ENCODE data around the gene KYNU. TPM values are rescaled to one million over a fixed set of nuclear protein-coding genes. Genes with fewer than 3 reads are reported as not detected.
"Not testable (repeated sequence)": the region's sequence is repeated elsewhere in the genome, so short reads cannot be mapped to it uniquely, and the experiment has no call there.

KYNU gene
- total RNA-seq, 4 donors from 2014 or later: 0.27 to 5.7 (median 3.6) TPM

DNA sequence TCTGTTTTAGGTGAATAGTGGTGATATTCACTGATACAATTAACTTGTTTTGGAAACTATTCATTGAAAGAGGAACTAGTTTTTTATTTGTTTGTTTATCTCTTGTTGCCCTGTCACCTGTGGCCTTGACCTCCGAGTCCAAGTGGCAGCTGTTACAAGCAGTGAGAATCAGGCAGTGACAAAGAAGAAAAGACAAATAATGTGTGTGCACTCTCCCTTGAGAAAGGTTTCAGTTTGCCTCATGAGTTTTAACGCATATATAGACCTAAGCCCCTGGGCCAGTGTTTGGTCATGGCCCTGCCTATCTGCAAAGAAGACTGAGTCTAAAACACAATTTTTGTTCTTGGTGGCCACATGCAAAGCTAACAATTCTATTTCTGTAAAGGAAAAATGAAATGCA, 15.3 kb downstream of the KYNU start:
- Histone ChIP-seq H3K4me1 (no peaks in the 10 kb centered on the region), H3K27me3 (no peaks in the 10 kb centered on the region)
- ATAC-seq: no peak

GRCh38 chr2:142893241-142893640, 15.8 kb downstream of the KYNU start:
- Histone ChIP-seq H3K27ac (no peak overlapping the region), H3K36me3 (no peaks in the 10 kb centered on the region), H3K9me3 (no peaks in the 10 kb centered on the region), H3K4me1 (no peaks in the 10 kb centered on the region), H3K4me3 (no peak overlapping the region), H3K27me3 (no peaks in the 10 kb centered on the region)
- TF ChIP-seq, protein P1, sequence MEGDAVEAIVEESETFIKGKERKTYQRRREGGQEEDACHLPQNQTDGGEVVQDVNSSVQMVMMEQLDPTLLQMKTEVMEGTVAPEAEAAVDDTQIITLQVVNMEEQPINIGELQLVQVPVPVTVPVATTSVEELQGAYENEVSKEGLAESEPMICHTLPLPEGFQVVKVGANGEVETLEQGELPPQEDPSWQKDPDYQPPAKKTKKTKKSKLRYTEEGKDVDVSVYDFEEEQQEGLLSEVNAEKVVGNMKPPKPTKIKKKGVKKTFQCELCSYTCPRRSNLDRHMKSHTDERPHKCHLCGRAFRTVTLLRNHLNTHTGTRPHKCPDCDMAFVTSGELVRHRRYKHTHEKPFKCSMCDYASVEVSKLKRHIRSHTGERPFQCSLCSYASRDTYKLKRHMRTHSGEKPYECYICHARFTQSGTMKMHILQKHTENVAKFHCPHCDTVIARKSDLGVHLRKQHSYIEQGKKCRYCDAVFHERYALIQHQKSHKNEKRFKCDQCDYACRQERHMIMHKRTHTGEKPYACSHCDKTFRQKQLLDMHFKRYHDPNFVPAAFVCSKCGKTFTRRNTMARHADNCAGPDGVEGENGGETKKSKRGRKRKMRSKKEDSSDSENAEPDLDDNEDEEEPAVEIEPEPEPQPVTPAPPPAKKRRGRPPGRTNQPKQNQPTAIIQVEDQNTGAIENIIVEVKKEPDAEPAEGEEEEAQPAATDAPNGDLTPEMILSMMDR (IDR thresholded peaks at IDR 0.05): no peak
- TF ChIP-seq EP300 (IDR thresholded peaks at IDR 0.05) (no peak), POLR2AphosphoS5 (IDR thresholded peaks at IDR 0.05) (no peak), POLR2A (IDR thresholded peaks at IDR 0.05) (no peak)
- no peak for ATAC-seq
- 86 to 100% methylated on average over 1 to 2 of the region's 2 CpGs for WGBS, 2 donors (ENCODE audit: low coverage in 1 of 2)

More for the DNA sequence above, 15.3 kb downstream of the KYNU start:
- no peaks in the 10 kb centered on the region for H3K36me3 ChIP-seq
- H3K9me3 ChIP-seq: no peaks in the 10 kb centered on the region
- no peak overlapping the region for H3K4me3 ChIP-seq
- H3K27ac ChIP-seq: no peak overlapping the region
- no peak for TF ChIP-seq POLR2AphosphoS5 (IDR thresholded peaks at IDR 0.05)
- TF ChIP-seq EP300 (IDR thresholded peaks at IDR 0.05): no peak
- TF ChIP-seq POLR2A (IDR thresholded peaks at IDR 0.05): no peak
- TF ChIP-seq, protein P1 (IDR thresholded peaks at IDR 0.05): no peak
- 33 to 60% methylated on average over 1 to 2 of the region's 2 CpGs for WGBS, 2 donors (ENCODE audit: low coverage in 1 of 2)

GRCh38 chr2:142897807-142898206, 20.3 kb downstream of the KYNU start:
- H3K27me3 ChIP-seq: no peaks in the 10 kb centered on the region
- no peak for ATAC-seq

DNA sequence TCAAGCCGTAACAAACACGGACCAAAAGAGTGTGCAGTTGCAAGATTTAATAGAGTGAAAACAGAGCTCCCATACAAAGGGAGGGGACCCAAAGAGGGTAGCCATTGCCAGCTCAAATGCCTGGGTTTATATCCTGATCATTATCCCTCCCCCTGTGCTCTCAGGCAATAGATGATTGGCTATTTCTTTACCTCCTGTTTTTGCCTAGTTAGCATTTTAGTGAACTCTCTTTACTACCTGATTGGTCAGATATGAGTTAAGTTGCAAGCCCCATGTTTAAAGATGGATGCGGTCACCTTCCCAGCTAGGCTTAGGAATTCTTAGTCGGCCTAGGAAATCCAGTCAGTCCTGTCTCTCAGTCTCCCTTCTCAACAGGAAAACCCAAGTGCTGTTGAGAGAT, 22.9 kb downstream of the KYNU start:
- ATAC-seq, H3K9me3 ChIP-seq, H3K4me3 ChIP-seq, H3K27ac ChIP-seq, H3K36me3 ChIP-seq, H3K27me3 ChIP-seq, H3K4me1 ChIP-seq: not testable (repeated sequence)
- WGBS, 2 donors (ENCODE audit: low coverage in 1 of 2): 87 to 94% methylated on average over 3 to 4 of the region's 4 CpGs

More at GRCh38 chr2:142897807-142898206, 20.3 kb downstream of the KYNU start:
- 75% methylated on average over 1 of the region's 1 CpG; no CpG with 5 or more reads in 1 of the 2 donors for WGBS, 2 donors (ENCODE audit: low coverage in 1 of 2)
- H3K4me3 ChIP-seq: no peak overlapping the region
- no peaks in the 10 kb centered on the region for H3K36me3 ChIP-seq
- no peak overlapping the region for H3K27ac ChIP-seq
- no peak for TF ChIP-seq POLR2A (IDR thresholded peaks at IDR 0.05)
- TF ChIP-seq EP300 (IDR thresholded peaks at IDR 0.05): no peak
- TF ChIP-seq POLR2AphosphoS5 (IDR thresholded peaks at IDR 0.05): no peak
- TF ChIP-seq, protein P1 (IDR thresholded peaks at IDR 0.05): no peak
- H3K4me1 ChIP-seq: no peaks in the 10 kb centered on the region
- no peaks in the 10 kb centered on the region for H3K9me3 ChIP-seq

DNA sequence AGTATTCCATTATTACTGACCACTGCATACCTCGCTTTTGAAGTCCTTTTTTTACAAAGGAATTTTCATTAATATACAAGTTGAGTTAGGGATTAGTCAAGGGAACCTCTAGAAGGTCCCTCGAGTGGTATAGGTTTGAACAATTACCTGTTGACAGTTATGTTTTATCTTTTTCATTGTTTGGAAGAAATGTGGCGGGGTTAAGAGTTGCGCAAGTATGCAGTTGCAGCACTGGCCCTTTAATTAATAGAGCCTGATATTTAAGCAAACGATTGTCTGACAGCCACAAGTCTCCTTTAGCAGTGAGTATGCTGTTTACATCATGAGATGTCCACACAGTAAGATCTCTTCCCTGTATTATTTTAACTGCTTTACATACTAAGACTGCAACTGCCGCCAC, 24.3 kb downstream of the KYNU start:
- TF ChIP-seq POLR2A (IDR thresholded peaks at IDR 0.05) (no peak), POLR2AphosphoS5 (IDR thresholded peaks at IDR 0.05) (no peak)
- TF ChIP-seq, protein P1 (IDR thresholded peaks at IDR 0.05): no peak
- no peak for ATAC-seq
- H3K4me3 ChIP-seq: no peak overlapping the region
- WGBS, 2 donors (ENCODE audit: low coverage in 1 of 2): 59 to 91% methylated on average over 5 to 6 of the region's 6 CpGs
- H3K36me3 ChIP-seq: no peaks in the 10 kb centered on the region
- no peaks in the 10 kb centered on the region for H3K27me3 ChIP-seq
- no peak overlapping the region for H3K27ac ChIP-seq
- no peaks in the 10 kb centered on the region for H3K9me3 ChIP-seq
- H3K4me1 ChIP-seq: no peaks in the 10 kb centered on the region

- not testable (repeated sequence) for H3K27ac ChIP-seq, ATAC-seq, H3K4me1 ChIP-seq, H3K36me3 ChIP-seq, H3K9me3 ChIP-seq, H3K27me3 ChIP-seq, H3K4me3 ChIP-seq
- WGBS, 2 donors (ENCODE audit: low coverage in 1 of 2): 85 to 94% methylated on average over 5 to 7 of the region's 7 CpGs
Observed at GRCh38 chr2:142903726-142904125, 26.3 kb downstream of the KYNU start.
